Parathyroid adenoma (tissue), 2 donors: ENCODE data around the gene PNPLA6.
A peak's percentile ranks its signal among the peaks of the same experiment; 100 is the strongest.
"Not testable (repeated sequence)": the region's sequence is repeated elsewhere in the genome, so short reads cannot be mapped to it uniquely, and the experiment has no call there.

Experiments
- H2AFZ ChIP-seq: fragments of 300-600 bp; sonication (generic); one replicate; pipeline ENCODE4 v1.7.0; 2017; ENCODE audit warnings: antibody characterized with exemption, mild to moderate bottlenecking
- H3K27ac ChIP-seq: fragments of 300-600 bp; sonication (generic); one replicate; pipeline ENCODE4 v1.7.0; 2017
- H3K27me3 ChIP-seq: fragments of 300-600 bp; sonication (generic); one replicate; pipeline ENCODE4 v1.7.0; 2017; ENCODE audit warnings: low read length; ENCODE audit not compliant: control insufficient read depth, insufficient read depth
- H3K36me3 ChIP-seq: fragments of 300-600 bp; sonication (generic); one replicate; pipeline ENCODE4 v1.7.0; 2017; ENCODE audit warnings: low read length; ENCODE audit not compliant: control insufficient read depth, insufficient read depth
- H3K4me1 ChIP-seq: fragments of 300-600 bp; sonication (generic); one replicate; pipeline ENCODE4 v1.7.0; 2017; ENCODE audit warnings: control low read depth
- H3K4me2 ChIP-seq: fragments of 300-600 bp; sonication (generic); one replicate; pipeline ENCODE4 v1.7.0; 2017; ENCODE audit warnings: low read length
- H3K4me3 ChIP-seq: fragments of 300-600 bp; sonication (generic); one replicate; pipeline ENCODE4 v1.7.0; 2017; ENCODE audit warnings: low read depth, low read length
- H3K79me2 ChIP-seq: fragments of 300-600 bp; sonication (generic); one replicate; pipeline ENCODE4 v1.7.0; 2017; ENCODE audit warnings: control low read depth
- H3K9ac ChIP-seq: fragments of 300-600 bp; sonication (generic); one replicate; pipeline ENCODE4 v1.7.0; 2017; ENCODE audit warnings: mild to moderate bottlenecking
- H3K9me3 ChIP-seq: fragments of 300-600 bp; sonication (generic); one replicate; pipeline ENCODE4 v1.7.0; 2017; ENCODE audit warnings: low read length; ENCODE audit not compliant: control insufficient read depth
- TF ChIP-seq, protein P1 (sequence below): fragments of 300-600 bp; sonication (generic); IDR thresholded peaks from one replicate; pipeline ENCODE4 v1.7.0; 2017; ENCODE audit warnings: antibody characterized with exemption, mild to moderate bottlenecking
- donor health status: primary hyperparathyroidism.

The PNPLA6 gene

DNA sequence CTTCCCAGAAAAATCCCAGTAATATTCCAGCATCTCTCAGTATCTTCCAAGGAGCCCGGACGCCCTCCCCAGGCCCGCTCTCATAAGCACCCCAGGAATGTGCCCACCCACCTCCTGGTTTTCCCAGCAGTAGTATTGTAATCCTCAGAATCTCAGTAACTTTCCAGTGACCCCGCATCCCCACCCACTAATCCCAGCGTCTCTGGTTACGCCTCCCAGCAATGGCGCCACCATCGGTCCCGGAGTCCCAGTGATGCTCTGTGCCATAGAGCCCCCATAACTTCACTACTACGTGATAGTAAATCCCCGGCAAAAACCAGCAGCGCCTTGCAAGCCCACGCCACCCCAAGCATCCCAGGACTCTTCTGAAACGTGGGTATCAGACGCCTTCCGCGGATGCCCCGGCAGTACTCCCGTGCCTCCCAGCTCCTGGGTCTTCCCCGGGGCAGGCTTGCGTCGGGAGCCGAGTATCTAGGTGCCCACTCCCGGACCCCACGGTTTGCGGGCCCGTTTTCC is 928 bp upstream of the PNPLA6 start:
- Histone ChIP-seq H3K27ac (peak overlapping the region; percentile 86), H2AFZ (peak overlapping the region; percentile 91), H3K4me1 (no peaks in the 10 kb centered on the region), H3K79me2 (no peaks in the 10 kb centered on the region), H3K4me3 (peak overlapping the region; percentile 59), H3K9me3 (no peaks in the 10 kb centered on the region), H3K4me2 (peak overlapping the region; percentile 61), H3K36me3 (no peaks in the 10 kb centered on the region), H3K9ac (peak overlapping the region; percentile 2), H3K27me3 (no peaks in the 10 kb centered on the region)
- TF ChIP-seq, protein P1, sequence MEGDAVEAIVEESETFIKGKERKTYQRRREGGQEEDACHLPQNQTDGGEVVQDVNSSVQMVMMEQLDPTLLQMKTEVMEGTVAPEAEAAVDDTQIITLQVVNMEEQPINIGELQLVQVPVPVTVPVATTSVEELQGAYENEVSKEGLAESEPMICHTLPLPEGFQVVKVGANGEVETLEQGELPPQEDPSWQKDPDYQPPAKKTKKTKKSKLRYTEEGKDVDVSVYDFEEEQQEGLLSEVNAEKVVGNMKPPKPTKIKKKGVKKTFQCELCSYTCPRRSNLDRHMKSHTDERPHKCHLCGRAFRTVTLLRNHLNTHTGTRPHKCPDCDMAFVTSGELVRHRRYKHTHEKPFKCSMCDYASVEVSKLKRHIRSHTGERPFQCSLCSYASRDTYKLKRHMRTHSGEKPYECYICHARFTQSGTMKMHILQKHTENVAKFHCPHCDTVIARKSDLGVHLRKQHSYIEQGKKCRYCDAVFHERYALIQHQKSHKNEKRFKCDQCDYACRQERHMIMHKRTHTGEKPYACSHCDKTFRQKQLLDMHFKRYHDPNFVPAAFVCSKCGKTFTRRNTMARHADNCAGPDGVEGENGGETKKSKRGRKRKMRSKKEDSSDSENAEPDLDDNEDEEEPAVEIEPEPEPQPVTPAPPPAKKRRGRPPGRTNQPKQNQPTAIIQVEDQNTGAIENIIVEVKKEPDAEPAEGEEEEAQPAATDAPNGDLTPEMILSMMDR = no peak

- Histone ChIP-seq H3K27me3 (no peaks in the 10 kb centered on the region), H3K4me2 (peak overlapping the region; percentile 61), H3K4me3 (peak overlapping the region; percentile 59), H3K79me2 (no peaks in the 10 kb centered on the region), H3K9me3 (no peaks in the 10 kb centered on the region), H3K9ac (no peak overlapping the region), H3K4me1 (no peaks in the 10 kb centered on the region), H2AFZ (peak overlapping the region; percentile 91), H3K27ac (peak overlapping the region; percentile 86), H3K36me3 (no peaks in the 10 kb centered on the region)
- TF ChIP-seq, protein P1 = no peak
Measured at GRCh38 chr19:7535998-7536695, 630 bp downstream of the PNPLA6 start.

- H3K4me3 ChIP-seq, H3K4me1 ChIP-seq, H3K27ac ChIP-seq, H3K27me3 ChIP-seq, H3K9me3 ChIP-seq, H3K9ac ChIP-seq, H3K79me2 ChIP-seq, H3K36me3 ChIP-seq, H3K4me2 ChIP-seq, H2AFZ ChIP-seq: not testable (repeated sequence)
Measured at GRCh38 chr19:7538990-7539389, 3.5 kb downstream of the PNPLA6 start.

- no peaks in the 10 kb centered on the region for H3K79me2 ChIP-seq
- H3K27ac ChIP-seq = no peak overlapping the region
- no peak overlapping the region for H2AFZ ChIP-seq
- no peaks in the 10 kb centered on the region for H3K36me3 ChIP-seq
- no peak overlapping the region for H3K4me2 ChIP-seq
- no peak overlapping the region for H3K4me3 ChIP-seq
- H3K9ac ChIP-seq = no peak overlapping the region
- H3K4me1 ChIP-seq = no peaks in the 10 kb centered on the region
- TF ChIP-seq, protein P1 = no peak
- no peaks in the 10 kb centered on the region for H3K27me3 ChIP-seq
- H3K9me3 ChIP-seq = no peaks in the 10 kb centered on the region
Measured at GRCh38 chr19:7539827-7540425, 4.4 kb downstream of the PNPLA6 start.

GRCh38 chr19:7540761-7541474 is 5.4 kb downstream of the PNPLA6 start:
- no peaks in the 10 kb centered on the region for H3K4me1 ChIP-seq
- no peaks in the 10 kb centered on the region for H3K36me3 ChIP-seq
- TF ChIP-seq, protein P1 = no peak

More at GRCh38 chr19:7540761-7541474, 5.4 kb downstream of the PNPLA6 start:
- Histone ChIP-seq H3K4me3 (no peak overlapping the region), H3K79me2 (no peaks in the 10 kb centered on the region), H3K27me3 (no peaks in the 10 kb centered on the region), H2AFZ (no peak overlapping the region), H3K9me3 (no peaks in the 10 kb centered on the region), H3K9ac (no peak overlapping the region), H3K27ac (no peak overlapping the region), H3K4me2 (no peak overlapping the region)
